OCI-LY3 (cell line): ENCODE data around the gene ELP4.

ENCODE experiments used
- H2AFZ ChIP-seq: fragments of 200-600, 300-600 bp; shearing (Covaris generic); 2 replicates; pipeline ENCODE4 v1.6.0; 2014; ENCODE audit warnings: antibody characterized with exemption, low read depth, low read length
- H3K27ac ChIP-seq: fragments of 200-600, 300-600 bp; sonication (generic); 2 replicates; pipeline ENCODE4 v1.5.1; 2014; ENCODE audit warnings: mild to moderate bottlenecking, low read length, moderate library complexity, mixed read lengths
- H3K27me3 ChIP-seq: fragments of 200-600, 300-600 bp; sonication (generic); 2 replicates; pipeline ENCODE4 v1.6.1; 2014; ENCODE audit warnings: low read depth, low read length, mixed read lengths
- H3K36me3 ChIP-seq: fragments of 200-600, 300-600 bp; sonication (generic); replicated peaks from 2 replicates; pipeline ENCODE3; 2014; ENCODE audit warnings: low read depth, low read length, mixed read lengths
- H3K4me1 ChIP-seq: fragments of 300-600, 200-600 bp; sonication (generic); 2 replicates; pipeline ENCODE4 v1.6.1; 2014; ENCODE audit warnings: low read length, mixed read lengths
- H3K4me2 ChIP-seq: fragments of 200-600, 300-600 bp; sonication (generic); 2 replicates; pipeline ENCODE4 v1.6.1; 2014; ENCODE audit warnings: low read length, mixed read lengths
- H3K4me3 ChIP-seq: fragments of 300-600, 200-600 bp; sonication (generic); 2 replicates; pipeline ENCODE4 v1.5.1; 2014; ENCODE audit warnings: antibody characterized with exemption, mild to moderate bottlenecking, low read length, moderate library complexity
- H3K79me2 ChIP-seq: fragments of 300-600, 200-600 bp; shearing (Covaris generic); 2 replicates; pipeline ENCODE4 v1.6.1; 2014; ENCODE audit warnings: mild to moderate bottlenecking, low read length, mixed read lengths
- H3K9ac ChIP-seq: fragments of 300-600, 200-600 bp; shearing (Covaris generic); 2 replicates; pipeline ENCODE4 v1.6.0; 2014; ENCODE audit warnings: mild to moderate bottlenecking, low read length, moderate library complexity
- H3K9me3 ChIP-seq: fragments of 200-600, 300-600 bp; shearing (Covaris generic); 2 replicates; pipeline ENCODE4 v1.6.1; 2014; ENCODE audit warnings: low read length, mixed read lengths; ENCODE audit not compliant: insufficient read depth
- H4K20me1 ChIP-seq: fragments of 200-600, 300-600 bp; sonication (generic); 2 replicates; pipeline ENCODE4 v1.6.1; 2016; ENCODE audit warnings: low read length, mixed read lengths; ENCODE audit not compliant: insufficient read depth
- EZH2phosphoT487 ChIP-seq: fragments of 200-600 bp; shearing (Covaris generic); IDR thresholded peaks from 2 replicates; pipeline ENCODE4 v1.6.1; 2018; ENCODE audit warnings: antibody characterized with exemption, mixed run types, low read depth
- TF ChIP-seq, protein P1 (sequence below): fragments of 200-600, 300-600 bp; sonication (generic); IDR thresholded peaks from 2 replicates; pipeline ENCODE4 v1.5.1; 2014; ENCODE audit warnings: antibody characterized with exemption, low read length, low read depth

ELP4 gene

DNA sequence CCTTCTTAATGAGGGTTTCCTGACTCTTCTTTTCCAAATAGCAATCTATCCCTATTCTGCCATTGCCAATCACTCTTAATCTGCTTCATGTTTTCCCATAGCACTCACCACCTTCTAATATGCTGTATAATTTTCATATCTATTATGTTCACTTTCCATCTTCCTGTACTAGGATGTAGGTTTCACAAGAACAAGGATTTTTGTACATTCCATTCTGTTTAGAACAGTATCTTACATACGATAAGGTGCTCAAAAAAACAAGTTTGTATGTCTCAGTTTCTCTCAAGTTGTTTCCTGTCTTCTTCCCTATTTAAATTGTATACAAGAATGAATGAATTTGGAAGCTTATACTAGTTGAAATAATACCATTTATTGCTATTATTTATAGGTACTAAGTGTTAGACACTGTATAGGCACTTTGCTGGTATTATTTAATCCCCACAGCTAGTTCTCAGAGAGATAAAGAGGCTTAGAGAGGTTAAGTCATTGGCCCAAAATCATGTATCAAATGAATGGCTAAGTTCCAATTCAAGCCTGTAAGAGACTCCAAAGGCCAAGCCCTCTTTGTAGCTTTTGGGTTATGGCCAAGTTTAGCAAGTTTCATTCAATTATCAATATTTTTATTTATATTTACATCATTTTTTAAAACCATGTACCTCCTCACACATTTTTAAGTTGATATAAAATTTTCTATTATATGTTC, 166.9 kb downstream of the ELP4 start:
- Histone ChIP-seq H3K9ac (no peak overlapping the region), H3K9me3 (no peaks in the 10 kb centered on the region), H3K4me3 (no peak overlapping the region), H3K27ac (no peak overlapping the region), H2AFZ (no peak overlapping the region), H3K36me3 (no peaks in the 10 kb centered on the region), H3K27me3 (no peaks in the 10 kb centered on the region), H3K4me1 (peaks cover 5% of the 10 kb centered on the region), H3K79me2 (no peaks in the 10 kb centered on the region), H3K4me2 (no peak overlapping the region), H4K20me1 (peaks cover 4% of the 10 kb centered on the region; the same call in 1 of the 2 replicates)
- TF ChIP-seq, protein P1, sequence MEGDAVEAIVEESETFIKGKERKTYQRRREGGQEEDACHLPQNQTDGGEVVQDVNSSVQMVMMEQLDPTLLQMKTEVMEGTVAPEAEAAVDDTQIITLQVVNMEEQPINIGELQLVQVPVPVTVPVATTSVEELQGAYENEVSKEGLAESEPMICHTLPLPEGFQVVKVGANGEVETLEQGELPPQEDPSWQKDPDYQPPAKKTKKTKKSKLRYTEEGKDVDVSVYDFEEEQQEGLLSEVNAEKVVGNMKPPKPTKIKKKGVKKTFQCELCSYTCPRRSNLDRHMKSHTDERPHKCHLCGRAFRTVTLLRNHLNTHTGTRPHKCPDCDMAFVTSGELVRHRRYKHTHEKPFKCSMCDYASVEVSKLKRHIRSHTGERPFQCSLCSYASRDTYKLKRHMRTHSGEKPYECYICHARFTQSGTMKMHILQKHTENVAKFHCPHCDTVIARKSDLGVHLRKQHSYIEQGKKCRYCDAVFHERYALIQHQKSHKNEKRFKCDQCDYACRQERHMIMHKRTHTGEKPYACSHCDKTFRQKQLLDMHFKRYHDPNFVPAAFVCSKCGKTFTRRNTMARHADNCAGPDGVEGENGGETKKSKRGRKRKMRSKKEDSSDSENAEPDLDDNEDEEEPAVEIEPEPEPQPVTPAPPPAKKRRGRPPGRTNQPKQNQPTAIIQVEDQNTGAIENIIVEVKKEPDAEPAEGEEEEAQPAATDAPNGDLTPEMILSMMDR: no peak
- TF ChIP-seq EZH2phosphoT487: no peak

DNA sequence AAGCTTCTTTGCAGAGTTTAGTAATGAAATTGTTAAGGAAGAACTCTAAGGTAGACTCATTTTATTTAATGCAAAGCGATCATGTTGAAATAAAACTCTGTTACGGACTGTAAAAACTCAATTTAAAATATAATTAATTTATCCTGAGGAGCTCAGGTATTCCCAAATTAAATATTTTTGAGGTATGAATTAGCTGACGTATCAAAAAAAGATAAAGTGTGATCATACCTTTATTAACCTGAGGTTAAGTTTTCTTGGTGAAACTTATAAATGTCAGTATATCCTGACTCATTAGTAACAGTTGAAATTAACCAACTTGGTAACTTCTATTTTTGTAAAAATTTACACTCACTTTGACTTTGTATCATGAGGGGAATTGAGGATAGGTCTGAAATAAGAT, 171.2 kb downstream of the ELP4 start:
- no peak overlapping the region for H3K4me2 ChIP-seq
- no peak overlapping the region for H3K9ac ChIP-seq
- H3K4me1 ChIP-seq: peaks cover 1% of the 10 kb centered on the region
- no peaks in the 10 kb centered on the region for H3K36me3 ChIP-seq
- H3K27me3 ChIP-seq: no peaks in the 10 kb centered on the region
- H3K79me2 ChIP-seq: no peaks in the 10 kb centered on the region
- H4K20me1 ChIP-seq: peaks cover 4% of the 10 kb centered on the region; the same call in 1 of the 2 replicates
- TF ChIP-seq, protein P1: no peak
- TF ChIP-seq EZH2phosphoT487: no peak
- H3K9me3 ChIP-seq: no peaks in the 10 kb centered on the region
- no peak overlapping the region for H3K4me3 ChIP-seq
- no peak overlapping the region for H2AFZ ChIP-seq
- H3K27ac ChIP-seq: no peak overlapping the region

DNA sequence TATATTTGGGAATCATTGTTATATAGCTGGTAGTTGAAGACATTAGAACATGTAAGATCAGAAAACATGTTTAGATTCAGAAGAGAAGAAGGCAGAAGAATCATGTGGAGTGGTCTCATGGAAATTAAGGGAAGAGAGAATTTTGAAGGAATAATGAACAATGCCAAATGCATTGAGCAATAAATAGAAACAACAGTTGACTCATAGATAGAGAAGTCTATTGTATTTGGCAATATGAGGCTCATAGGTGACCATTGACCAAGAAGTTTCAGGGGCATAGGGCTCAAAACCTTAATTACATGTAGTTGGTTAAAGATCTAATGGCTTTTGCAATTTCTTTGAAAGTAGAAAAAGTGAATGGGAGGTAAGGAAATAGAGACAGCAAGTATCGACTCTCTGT, 177.7 kb downstream of the ELP4 start:
- TF ChIP-seq, protein P1: no peak
- no peak for TF ChIP-seq EZH2phosphoT487
- Histone ChIP-seq H3K4me1 (peaks cover 10% of the 10 kb centered on the region; the same call in 1 of the 2 replicates), H3K27me3 (no peaks in the 10 kb centered on the region)

DNA sequence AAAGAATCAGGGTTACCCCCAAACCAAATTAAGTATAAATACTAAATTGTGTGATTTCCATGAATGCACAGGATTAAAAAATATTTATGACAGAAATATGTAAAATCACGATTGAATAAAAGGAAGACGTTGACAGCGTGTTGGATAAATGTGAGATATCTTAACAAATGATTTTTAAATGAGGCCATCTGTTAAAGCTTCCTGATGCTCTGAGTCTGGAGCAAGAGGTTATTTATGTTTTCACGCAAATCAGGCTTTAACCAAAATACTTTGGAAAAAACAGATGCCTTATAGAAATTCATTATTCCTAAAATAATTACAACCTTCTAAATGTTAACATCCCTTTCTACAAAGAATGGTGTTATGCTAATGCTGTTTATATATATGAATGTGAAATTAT, 178.3 kb downstream of the ELP4 start:
- TF ChIP-seq EZH2phosphoT487: no peak
- TF ChIP-seq, protein P1: no peak
- H3K4me3 ChIP-seq: no peak overlapping the region
- H3K9me3 ChIP-seq: no peaks in the 10 kb centered on the region
- no peak overlapping the region for H3K4me2 ChIP-seq
- H3K27ac ChIP-seq: no peak overlapping the region
- no peaks in the 10 kb centered on the region for H3K27me3 ChIP-seq
- peaks cover 10% of the 10 kb centered on the region; the same call in 1 of the 2 replicates for H3K4me1 ChIP-seq
- no peak overlapping the region for H2AFZ ChIP-seq
- H3K79me2 ChIP-seq: no peaks in the 10 kb centered on the region
- no peaks in the 10 kb centered on the region for H4K20me1 ChIP-seq
- no peak overlapping the region for H3K9ac ChIP-seq
- no peaks in the 10 kb centered on the region for H3K36me3 ChIP-seq

More for the DNA sequence above, 177.7 kb downstream of the ELP4 start:
- H3K79me2 ChIP-seq: no peaks in the 10 kb centered on the region
- no peak overlapping the region for H3K4me2 ChIP-seq
- H3K9me3 ChIP-seq: no peaks in the 10 kb centered on the region
- no peaks in the 10 kb centered on the region for H4K20me1 ChIP-seq
- H3K4me3 ChIP-seq: no peak overlapping the region
- no peaks in the 10 kb centered on the region for H3K36me3 ChIP-seq
- H3K9ac ChIP-seq: no peak overlapping the region
- no peak overlapping the region for H3K27ac ChIP-seq
- H2AFZ ChIP-seq: no peak overlapping the region
